Mesenteric fat pad (tissue), 1 donor: ENCODE results near the gene GART. TPM values are rescaled to one million over a fixed set of nuclear protein-coding genes. Genes with fewer than 3 reads are reported as not detected.
A peak's percentile ranks its signal among the peaks of the same experiment; 100 is the strongest.

Experiments
- DNase-seq: peaks from one replicate; pipeline ENCODE4 v3.0.0-alpha.2; 2020; ENCODE audit warnings: low spot score
- total RNA-seq: library from RNA; stranded (reverse); fragmentation: NEBNext Ultra II Directional; extraction: Animal tissue kit (Norgen Biotek cat#: 25700); gene quantifications from one replicate; pipeline ENCODE4 v1.2.1, GENCODE V29; 2021
- donor health status: DM: yes; HTN: yes; CAD: no.

GART gene
- total RNA-seq, 1 donor from 2014 or later: 99.0 TPM

DNA sequence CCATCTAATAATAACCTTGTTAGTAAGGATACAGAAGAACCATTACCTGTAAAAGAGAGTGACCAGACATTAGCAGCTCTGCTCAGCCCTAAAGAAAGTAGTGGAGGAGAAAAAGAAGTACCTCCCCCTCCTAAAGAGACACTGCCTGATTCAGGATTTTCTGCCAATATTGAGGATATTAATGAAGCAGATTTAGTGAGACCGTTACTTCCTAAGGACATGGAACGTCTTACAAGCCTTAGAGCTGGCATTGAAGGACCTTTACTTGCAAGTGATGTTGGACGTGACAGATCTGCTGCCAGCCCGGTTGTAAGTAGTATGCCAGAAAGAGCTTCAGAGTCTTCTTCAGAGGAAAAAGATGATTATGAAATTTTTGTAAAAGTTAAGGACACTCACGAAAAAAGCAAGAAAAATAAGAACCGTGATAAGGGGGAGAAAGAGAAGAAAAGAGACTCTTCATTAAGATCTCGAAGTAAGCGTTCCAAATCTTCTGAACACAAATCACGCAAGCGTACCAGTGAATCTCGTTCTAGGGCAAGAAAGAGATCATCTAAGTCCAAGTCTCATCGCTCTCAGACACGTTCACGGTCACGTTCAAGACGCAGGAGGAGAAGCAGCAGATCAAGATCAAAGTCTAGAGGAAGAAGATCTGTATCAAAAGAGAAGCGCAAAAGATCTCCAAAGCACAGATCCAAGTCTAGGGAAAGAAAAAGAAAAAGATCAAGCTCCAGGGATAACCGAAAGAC, 12.5 kb upstream of the GART start:
- no peak for DNase-seq

DNA sequence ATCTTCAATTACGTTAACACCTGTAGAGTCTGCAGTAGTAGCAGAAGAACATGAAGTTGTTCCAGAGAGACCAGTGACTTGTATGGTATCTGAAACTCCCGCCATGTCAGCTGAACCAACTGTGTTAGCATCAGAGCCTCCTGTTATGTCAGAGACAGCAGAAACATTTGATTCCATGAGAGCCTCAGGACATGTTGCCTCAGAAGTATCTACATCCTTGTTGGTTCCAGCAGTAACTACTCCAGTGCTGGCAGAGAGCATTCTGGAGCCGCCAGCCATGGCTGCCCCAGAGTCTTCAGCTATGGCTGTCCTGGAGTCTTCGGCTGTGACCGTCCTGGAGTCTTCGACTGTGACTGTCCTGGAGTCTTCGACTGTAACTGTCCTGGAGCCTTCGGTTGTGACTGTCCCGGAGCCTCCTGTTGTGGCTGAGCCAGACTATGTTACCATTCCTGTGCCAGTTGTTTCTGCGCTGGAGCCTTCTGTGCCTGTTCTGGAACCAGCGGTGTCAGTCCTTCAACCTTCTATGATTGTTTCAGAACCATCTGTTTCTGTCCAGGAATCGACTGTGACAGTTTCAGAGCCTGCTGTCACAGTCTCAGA, 11.2 kb upstream of the GART start:
- no peak for DNase-seq

DNA sequence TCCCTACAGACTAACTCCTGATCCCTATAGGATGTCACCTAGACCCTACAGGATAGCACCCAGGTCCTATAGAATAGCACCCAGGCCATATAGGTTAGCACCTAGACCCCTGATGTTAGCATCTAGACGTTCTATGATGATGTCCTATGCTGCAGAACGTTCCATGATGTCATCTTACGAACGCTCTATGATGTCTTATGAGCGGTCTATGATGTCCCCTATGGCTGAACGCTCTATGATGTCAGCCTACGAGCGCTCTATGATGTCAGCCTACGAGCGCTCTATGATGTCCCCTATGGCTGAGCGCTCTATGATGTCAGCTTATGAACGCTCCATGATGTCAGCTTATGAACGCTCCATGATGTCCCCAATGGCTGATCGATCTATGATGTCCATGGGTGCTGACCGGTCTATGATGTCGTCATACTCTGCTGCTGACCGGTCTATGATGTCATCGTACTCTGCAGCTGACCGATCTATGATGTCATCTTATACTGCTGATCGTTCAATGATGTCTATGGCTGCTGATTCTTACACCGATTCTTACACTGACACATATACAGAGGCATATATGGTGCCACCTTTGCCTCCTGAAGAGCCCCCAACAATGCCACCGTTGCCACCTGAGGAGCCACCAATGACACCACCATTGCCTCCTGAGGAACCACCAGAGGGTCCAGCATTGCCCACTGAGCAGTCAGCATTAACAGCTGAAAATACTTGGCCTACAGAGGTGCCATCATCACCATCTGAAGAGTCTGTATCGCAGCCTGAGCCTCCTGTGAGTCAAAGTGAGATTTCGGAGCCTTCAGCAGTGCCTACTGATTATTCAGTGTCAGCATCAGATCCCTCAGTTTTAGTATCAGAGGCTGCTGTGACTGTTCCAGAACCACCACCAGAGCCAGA, 10.4 kb upstream of the GART start:
- no peak for DNase-seq

DNA sequence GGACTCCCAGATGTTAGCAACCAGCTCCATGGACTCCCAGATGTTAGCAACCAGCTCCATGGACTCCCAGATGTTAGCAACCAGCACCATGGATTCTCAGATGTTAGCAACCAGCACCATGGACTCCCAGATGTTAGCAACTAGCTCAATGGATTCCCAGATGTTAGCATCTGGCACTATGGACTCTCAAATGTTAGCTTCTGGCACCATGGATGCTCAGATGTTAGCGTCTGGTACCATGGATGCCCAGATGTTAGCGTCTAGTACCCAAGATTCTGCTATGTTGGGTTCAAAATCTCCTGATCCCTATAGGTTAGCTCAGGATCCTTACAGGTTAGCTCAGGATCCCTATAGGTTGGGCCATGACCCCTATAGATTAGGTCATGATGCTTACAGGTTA, 9.7 kb upstream of the GART start:
- no peak for DNase-seq

DNA sequence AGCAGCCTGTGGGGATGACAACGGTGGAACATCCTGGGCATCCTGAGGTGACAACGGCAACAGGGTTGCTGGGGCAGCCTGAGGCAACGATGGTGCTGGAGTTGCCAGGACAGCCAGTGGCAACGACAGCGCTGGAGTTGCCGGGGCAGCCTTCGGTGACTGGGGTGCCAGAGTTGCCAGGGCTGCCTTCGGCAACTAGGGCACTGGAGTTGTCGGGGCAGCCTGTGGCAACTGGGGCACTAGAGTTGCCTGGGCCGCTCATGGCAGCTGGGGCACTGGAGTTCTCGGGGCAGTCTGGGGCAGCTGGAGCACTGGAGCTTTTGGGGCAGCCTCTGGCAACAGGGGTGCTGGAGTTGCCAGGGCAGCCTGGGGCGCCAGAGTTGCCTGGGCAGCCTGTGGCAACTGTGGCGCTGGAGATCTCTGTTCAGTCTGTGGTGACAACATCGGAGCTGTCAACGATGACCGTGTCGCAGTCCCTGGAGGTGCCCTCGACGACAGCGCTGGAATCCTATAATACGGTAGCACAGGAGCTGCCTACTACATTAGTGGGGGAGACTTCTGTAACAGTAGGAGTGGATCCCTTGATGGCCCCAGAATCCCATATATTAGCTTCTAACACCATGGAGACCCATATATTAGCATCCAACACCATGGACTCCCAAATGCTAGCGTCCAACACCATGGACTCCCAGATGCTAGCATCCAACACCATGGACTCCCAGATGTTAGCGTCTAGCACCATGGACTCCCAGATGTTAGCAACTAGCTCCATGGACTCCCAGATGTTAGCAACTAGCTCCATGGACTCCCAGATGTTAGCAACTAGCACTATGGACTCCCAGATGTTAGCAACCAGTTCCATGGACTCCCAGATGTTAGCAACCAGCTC, 9.1 kb upstream of the GART start:
- DNase-seq: no peak

DNA sequence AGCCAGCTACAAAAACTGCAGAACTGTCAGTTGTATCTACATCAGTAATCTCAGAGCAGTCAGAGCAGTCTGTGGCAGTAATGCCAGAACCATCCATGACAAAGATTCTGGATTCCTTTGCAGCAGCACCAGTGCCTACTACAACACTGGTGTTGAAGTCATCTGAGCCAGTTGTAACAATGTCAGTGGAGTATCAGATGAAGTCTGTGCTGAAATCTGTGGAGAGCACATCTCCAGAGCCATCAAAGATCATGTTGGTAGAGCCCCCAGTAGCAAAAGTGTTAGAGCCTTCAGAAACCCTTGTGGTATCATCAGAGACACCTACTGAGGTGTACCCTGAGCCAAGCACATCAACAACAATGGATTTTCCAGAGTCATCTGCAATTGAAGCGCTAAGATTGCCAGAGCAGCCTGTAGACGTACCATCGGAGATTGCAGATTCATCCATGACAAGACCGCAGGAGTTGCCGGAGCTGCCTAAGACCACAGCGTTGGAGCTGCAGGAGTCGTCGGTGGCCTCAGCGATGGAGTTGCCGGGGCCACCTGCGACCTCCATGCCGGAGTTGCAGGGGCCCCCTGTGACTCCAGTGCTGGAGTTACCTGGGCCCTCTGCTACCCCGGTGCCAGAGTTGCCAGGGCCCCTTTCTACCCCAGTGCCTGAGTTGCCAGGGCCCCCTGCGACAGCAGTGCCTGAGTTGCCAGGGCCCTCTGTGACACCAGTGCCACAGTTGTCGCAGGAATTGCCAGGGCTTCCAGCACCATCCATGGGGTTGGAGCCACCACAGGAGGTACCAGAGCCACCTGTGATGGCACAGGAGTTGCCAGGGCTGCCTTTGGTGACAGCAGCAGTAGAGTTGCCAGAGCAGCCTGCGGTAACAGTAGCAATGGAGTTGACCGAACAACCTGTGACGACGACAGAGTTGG, 8.2 kb upstream of the GART start:
- DNase-seq: no peak

DNA sequence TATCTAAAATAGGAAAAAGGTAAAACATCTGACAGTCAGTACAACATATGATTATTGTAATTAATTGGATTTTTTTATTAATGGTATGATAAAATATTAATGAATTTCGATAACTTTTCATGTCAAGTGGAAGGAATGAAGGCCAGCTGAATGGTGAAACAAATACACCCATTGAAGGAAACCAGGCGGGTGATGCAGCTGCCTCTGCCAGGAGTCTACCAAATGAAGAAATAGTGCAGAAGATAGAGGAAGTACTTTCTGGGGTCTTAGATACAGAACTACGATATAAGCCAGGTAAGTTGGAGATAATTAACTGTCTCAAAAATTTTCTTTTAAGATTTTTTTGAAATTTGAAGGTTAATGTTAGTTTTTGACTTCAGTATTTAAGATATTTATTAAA, 4.2 kb upstream of the GART start:
- DNase-seq: no peak

DNA sequence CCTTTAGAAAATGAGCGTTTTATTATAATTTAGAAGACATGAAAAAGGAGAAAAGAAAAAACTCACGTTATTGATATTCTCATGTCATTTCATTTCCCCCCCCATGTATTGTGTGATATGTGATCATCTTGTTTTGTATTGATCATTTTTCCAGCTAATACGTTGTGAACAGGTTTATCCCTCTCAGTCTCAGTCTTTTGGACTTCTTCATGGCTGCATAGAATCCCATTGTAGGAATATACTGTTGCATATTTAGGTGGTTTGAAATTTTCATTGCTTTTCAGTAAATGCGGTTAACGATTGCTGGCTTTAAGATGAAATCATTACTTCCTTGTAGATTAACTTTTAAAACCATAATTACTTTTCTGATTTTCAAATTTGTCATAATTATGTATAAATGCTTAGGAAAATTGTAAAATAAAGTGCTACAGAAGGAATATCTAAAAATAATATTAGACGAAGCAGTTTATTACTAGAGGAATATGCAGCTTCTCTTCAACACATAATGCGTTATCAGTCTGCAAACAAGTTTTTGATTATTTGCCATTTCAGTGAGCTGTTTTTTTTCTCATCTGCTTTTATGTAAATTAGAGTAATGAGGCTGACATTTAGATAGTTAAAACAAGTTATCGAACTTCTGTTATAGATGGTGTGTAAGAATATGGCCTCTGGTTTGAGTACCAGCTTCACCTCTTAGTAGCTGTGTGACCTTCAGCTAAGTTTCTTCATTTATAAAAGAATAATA, 2.7 kb upstream of the GART start:
- DNase-seq: no peak

DNA sequence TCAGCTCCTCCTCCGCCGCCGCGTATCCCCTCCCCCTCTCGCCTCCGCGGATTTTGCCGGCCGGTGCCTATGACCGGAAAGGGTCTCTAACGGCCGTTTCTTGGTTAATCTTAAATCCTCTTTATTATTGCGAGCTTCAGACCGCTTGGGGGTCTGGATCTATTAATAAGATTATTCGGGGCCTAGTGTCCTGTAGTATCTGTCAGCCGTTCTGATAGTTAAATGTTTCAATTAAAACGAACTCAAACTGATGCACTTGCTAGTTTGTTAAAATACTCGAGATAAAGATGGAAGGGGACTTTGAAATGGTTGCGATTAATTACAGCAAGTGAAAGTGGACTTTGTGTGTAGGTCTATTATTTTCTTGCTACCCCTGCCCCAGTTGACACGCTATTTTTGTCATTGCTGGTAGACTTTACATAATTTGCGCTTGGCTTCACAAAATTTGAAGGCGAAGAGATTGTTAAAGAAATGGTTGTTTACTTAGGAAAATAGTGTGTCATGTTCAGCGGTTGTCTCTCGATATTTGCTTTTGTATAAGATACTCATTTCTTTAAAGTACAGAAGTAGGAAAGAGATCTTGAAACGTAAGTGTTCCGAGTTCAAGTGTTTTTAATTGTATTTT, 1.7 kb upstream of the GART start:
- DNase-seq: peak; percentile 93

DNA sequence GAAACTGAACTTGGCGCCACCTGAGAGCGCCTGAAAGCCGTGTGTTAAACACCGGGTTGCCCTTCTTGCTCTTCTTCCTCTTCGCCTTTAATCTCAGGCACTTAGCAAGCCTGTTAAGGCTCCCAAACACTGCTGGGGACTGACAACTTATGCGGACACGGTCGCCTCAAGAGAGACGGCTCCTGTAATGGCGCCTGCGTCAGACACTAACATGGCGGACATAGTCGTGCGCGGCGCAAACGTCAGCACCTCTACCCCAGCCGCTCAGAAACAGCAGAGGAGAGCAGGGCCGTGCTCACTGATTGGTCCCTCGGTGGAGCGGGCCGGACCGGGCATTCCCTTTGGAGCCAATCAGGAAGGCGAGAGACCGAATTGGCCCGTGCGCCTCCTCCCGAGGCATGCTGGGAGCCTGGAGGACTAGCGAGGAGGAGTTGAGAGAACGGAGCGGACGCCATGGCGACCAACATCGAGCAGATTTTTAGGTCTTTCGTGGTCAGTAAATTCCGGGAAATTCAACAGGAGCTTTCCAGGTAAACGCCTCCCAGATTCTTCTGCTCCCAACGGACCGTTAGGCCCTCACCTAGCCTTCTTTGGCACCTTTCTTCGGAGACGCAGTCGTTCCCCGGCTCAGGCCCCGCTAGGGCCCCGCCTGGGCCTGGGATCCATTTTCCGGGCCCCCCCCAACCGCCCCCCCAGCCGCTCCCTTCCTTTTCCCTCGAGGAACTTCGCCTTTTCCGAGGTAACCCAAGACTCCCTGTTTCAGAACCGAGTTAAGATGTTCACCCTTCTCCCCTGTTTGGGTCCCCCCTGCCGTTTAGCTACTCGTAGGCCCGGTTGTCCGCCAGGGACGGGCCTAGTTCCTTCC, 955 bp upstream of the GART start, which contains the start of gene SON:
Gene SON, plus strand, starts transcription at position 399 of the 865 bp plus-strand sequence. Its CDS starts 55 bp downstream, at position 454.
- DNase-seq: peak; percentile 99

DNA sequence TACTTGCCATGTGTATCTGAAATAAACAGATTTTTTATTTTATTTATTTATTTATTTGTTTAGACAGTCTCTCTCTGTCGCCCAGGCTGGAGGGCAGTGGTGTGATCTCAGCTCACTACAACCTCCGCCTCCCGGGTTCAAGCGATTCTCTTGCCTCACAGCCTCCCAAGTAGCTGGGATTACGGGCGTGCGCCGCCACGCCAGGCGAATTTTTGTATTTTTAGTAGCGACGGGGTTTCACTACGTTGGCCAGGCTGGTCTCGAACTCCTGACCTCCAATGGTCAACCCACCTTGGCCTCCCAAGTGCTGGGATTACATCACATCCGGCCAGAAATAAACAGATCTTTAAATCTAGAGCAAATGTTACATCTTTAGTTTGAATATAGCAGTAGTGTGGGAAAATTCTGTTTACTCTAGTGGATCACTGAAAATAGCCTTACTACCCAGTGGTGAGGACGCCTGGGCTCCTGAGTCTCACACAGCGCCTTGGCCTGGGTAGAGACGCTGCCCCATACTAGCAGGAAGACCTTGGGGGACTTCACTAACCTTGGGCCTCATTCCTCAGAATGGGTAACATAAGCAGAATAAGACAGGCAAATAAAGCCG, 709 bp downstream of the GART start:
- no peak for DNase-seq

DNA sequence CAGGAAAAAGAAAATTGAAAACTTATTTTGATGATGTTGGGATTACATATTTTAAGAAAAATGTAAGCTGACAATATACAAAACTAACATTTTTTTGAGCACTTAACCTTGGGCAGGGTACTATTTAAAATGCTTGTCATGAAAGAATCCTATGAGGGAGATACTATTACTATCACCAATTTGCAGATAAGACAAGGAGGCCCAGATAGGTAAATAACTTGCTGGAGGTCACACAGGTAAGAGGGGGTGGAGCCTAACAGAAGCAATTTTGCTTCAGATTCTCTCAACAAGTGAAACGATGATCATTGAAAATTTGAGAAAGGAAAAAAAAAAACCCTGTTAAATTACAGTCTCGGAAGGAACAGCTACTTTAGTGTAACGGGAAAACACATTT, 1.2 kb downstream of the GART start:
- no peak for DNase-seq

DNA sequence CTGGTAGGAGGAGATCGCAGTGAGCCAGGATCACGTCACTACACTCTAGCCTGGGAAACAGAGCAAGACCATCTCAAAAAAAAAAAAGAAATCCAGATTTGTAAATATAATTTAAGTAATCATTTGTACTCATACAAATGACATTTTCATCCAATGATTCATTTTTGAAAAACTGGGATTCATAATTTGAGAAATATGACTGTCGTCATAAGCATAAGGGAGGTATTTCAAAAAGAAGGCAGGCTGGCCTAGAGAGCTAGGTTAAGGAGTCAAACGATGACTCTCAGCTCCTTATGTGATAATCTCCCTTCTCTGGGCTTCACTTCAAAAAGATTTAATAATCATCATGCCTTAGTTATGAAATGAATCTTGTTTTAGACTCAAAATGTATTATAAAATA, 2.3 kb downstream of the GART start:
- no peak for DNase-seq

DNA sequence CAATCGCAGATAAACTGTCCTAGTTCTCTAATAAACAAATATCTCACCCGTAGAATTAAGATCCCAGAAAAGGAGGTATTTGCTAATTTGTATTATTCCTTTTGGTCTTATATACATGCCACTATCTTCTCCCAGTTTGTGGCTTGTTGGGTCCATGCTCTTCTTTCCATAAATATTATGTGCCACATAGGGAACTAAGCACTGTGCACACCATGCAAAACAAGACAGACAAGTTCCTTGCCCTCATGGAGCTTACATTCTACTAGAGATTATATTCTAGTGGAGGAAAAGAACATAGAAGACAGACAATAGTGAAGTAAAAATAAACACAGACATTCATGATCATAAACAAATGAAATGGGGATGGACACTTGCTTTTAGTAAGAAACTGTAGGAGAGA, 4.7 kb downstream of the GART start:
- DNase-seq: no peak

DNA sequence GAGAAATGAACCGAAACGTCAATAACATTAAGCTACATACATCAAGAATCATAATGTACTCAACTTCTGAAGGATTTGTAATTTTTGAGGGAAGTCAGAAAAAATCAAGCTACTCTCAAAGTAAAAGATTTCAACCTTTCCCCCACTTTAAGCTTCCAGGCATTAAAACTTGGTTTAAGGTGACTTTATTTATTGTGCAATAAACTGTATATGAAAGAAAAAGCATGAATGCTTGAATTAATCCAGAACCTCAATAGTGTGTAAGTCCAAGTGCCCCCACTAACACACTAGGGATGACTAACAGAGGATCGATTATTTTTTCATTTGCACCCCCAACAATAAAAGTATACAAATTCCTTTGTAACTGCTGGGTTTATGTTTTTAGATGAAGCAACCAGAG, 10.9 kb downstream of the GART start:
- DNase-seq: no peak

DNA sequence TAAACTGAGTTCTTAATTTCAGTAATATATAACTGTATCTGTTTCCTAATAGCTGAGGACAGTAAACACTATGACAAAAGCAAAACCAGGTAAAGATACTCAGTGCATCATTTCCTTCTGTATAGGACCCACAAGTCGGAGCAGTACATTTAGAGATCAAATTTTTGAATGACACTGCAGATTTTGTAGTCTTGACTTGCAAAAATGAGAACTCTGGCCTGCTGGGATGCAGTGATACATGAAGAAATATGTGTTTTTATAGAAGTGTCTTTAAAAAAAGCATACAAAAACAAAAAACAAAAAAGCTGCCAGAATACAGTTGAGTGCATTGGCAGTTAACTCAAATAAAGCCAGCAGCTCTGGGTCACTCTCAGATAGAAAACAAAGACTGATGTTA, 19.0 kb downstream of the GART start:
- DNase-seq: no peak

DNA sequence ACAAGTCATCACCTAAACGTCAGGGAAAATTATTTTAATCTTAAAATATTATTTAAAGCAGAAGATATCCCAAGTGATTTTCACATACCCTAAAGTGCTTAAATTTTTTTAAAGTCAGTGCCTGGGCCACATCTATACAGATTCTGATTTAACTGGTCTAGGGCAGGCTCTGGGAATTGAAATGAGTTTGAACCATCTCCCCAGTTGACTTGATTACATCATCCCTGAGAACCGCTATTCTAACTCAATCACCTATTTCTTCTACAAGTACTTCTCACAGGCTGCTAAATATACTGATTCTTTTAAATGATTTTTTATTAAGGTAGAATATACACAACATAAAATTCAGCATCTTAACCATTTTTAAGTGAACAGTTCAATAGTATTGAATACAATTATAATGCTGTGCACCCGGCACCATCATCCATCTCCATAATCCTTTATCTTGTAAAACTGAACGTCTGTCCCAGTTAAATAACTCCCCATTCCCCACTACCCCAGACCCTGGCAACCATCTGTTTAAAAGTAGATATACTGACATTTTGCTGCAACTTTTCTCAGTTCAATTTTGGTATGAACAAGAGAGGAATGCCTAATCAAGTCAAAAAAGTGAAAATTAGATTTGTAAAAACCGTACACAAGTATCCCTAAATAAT, 19.5 kb downstream of the GART start:
- no peak for DNase-seq
